HG02885 (cell line): ENCODE measurements around the gene TMEM131.

Source experiments
- ATAC-seq: cut with Tn5 transposase; IDR thresholded peaks from one replicate; pipeline ENCODE4 v1.9.1; 2021; ENCODE audit warnings: mild to moderate bottlenecking; ENCODE audit not compliant: unreplicated experiment, poor library complexity

TMEM131 gene

GRCh38 chr2:97775074-97775473 is 220.7 kb downstream of the TMEM131 start:
- ATAC-seq, result no peak

- no peak for ATAC-seq
Observed at GRCh38 chr2:97774425-97774824, 221.3 kb downstream of the TMEM131 start.

DNA sequence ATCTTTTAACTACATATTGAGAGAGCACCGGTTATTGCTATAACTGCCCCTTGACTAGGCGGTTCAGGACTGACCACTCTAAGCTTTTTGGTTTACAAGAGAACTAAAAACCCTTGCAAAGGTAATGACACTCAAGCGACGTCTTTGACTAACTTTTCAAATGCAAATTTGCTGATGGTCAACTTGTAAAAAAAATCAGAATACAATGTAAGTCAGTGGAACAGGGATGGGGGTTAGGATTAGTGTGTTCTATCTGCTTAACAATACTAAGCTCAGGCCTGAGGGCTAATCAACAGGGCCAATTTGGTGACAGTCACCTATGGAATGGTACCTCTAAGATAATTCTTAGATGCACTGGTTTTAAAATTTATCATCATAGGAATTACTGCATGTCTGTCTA is 225.3 kb downstream of the TMEM131 start:
- ATAC-seq, result no peak

- ATAC-seq, result no peak
Observed at GRCh38 chr2:97769711-97770110, 226.0 kb downstream of the TMEM131 start.

- ATAC-seq, result no peak
Observed at GRCh38 chr2:97769308-97769707, 226.4 kb downstream of the TMEM131 start.

DNA sequence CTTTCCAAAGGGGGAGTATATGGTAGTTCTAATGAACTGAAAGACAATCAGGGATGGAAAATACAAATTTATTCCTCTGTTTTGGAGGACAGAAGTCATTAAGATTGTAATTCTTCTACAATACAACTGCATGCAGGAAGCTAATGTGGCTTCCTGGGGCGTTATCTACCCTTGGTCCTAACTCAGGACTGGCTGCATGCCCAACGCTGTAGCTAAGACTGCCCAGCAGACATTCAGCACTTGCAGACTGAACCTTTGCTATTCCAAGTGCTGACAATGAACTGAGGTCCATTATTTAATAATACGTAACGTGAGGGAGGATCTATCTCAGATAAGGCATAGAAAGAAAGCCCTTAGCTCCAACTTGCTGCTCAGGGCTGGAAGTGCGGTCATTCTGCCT is 229.2 kb downstream of the TMEM131 start:
- ATAC-seq, result no peak

DNA sequence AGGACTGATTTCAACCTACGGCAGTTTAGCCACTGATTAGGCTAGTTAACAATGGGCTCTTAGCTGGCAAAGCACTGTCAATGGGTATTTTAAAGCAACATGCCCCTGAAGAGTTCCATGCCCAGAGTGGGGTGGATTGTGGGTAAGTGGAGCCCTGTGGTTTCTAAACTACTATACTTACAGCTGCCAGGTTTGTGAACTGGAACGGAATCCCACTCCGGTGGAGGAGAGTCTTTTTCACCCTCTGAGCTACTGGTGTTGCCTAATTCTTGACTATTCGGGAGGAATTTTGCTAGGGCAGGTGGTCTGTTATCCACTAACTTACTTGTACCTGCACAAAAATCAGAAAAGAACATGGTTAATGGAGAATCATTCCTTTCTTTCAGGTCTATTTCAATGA is 229.8 kb downstream of the TMEM131 start:
- no peak for ATAC-seq

- no peak for ATAC-seq
Observed at GRCh38 chr2:97764559-97765263, 231.0 kb downstream of the TMEM131 start.

GRCh38 chr2:97763176-97763845 is 232.4 kb downstream of the TMEM131 start:
- ATAC-seq, result no peak

GRCh38 chr2:97761192-97761591 is 234.6 kb downstream of the TMEM131 start:
- ATAC-seq, result no peak

DNA sequence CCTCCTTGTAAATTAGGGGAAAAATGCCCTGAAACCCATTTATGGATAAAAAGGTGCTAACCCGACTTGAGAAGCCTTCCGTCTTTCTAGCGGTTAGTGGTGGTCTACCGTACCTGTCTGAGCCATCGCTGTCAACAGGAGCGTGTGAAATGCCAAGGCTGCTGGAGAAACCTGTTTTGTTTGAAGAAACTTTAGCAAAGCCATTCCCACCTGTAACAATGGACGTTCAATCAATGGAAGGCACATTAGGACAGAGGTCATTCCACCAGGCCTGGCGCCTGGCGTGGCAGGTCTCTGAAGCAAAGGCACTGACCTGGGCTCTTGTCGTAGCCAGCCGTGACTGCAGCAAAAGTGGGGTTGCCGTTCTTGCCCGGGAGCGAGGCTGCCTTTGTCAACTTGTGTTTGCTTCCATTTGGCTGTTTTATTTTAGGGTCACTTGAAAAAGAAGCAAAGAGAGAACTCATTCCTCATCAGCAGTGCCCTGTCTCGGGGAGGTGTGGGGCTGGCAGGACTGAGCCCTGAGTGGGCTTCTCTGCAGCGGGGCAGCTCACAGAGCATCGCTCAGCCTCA is 235.2 kb downstream of the TMEM131 start:
- no peak for ATAC-seq

- ATAC-seq, result no peak
Observed at GRCh38 chr2:97759727-97760407, 235.9 kb downstream of the TMEM131 start.

- ATAC-seq, result no peak
Observed at GRCh38 chr2:97758131-97758705, 237.5 kb downstream of the TMEM131 start.

DNA sequence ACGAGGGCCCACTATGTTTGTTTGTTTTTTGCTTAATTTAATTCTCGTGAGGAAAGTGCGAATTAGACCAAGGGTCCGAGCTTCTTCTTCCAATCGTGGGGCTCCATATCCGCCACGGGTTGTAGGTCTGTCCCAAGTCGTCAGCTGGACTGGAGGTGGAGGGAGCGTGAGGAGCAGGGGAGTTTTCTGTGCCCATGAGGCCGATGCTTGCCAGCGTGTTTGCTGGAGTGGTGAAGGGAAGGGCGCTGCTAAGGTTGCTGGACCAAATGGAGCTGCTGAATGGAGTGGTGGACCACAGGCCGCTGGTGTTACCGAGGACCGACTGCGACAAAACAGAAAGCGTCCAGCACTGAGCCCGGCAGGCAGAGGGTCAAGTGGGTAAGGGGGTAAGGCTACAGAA is 238.7 kb downstream of the TMEM131 start:
- ATAC-seq, result no peak

DNA sequence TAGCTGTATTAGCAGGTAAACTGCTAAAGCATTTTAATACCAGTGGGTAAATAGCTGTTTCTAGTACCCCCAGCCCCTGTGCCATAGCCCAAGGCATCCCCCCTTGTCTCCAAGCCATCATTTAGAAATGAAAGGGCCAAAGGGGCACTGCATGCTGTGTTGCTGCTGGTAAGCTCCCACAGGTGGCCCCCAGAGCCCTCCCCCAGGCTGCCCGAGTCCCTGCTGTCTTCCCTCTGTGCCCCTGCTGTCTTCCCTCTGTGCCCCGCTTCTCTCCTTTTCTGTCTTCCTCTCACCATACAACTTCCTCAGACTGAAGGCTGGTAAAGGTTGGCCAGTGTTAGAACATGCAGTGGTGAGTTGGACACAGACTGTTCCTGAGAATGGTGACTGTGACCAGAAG is 240.3 kb downstream of the TMEM131 start:
- ATAC-seq, result no peak

GRCh38 chr2:97754690-97755346 is 240.9 kb downstream of the TMEM131 start:
- ATAC-seq, result no peak

- ATAC-seq, result no peak
Observed at GRCh38 chr2:97752342-97753334, 243.1 kb downstream of the TMEM131 start.

DNA sequence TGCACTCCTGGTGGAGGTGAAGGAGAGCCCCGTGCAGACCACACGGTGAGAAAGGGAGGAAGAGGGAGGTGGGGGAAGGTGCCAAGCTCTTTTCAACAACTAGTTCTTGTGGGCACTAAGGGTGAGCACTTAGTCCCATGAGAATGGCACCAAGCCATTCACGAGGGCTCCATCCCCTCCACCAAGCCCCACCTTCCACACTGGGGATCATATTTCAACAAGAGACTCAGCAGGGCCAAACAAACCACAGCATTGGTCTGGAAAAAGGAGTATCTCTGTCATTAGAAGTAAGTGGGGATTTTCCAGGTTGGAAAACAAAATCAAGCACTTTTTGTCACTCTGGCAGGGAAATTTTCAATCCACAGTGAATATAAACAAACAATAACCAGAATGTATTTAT is 244.0 kb downstream of the TMEM131 start:
- ATAC-seq, result no peak

GRCh38 chr2:97750017-97750416 is 245.7 kb downstream of the TMEM131 start:
- no peak for ATAC-seq
